Measurements from ENCODE around the gene ZBTB4. TPM values are rescaled to one million over a fixed set of nuclear protein-coding genes. Genes with fewer than 3 reads are reported as not detected.

ZBTB4 gene
- total and polyA plus RNA-seq, 9 of the 15 experiments (the other 6 are each of a cell fraction or from before 2014, with no cell fraction given) = 0.92 to 6.9 (median 3.3) TPM

DNA sequence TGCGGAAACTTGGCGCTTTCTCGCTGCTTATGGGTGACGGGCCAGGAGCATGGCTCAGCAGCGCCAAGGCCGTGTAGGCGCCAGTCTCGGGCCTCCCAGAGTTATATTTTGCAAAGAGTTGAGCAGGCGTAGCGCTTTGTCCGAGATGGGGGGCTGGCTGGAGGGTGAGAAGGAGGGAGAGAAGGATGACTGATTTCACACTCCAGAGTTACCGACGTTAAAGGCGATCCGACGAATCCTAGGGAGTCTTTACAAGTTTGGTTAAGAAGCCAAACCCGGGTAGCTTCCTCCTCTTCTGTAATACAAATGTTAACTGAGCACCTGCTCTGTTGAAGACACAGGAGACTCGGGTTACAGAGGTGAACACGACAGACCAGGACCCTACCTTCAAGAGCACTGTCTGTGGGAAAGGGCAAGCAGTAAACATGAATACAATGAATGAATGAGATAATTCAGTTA is 5.5 kb upstream of the ZBTB4 start (continued):
- TF ChIP-seq CBX8 (IDR thresholded peaks at IDR 0.05; ENCODE audit: borderline replicate concordance, extremely low read depth, low read depth, low read length, poor library complexity, severe bottlenecking) (no peak), KLF16 (IDR thresholded peaks at IDR 0.05) (no peak), ZNF785 (CRISPR knock-in tag; IDR thresholded peaks at IDR 0.05) (no peak), CBFA2T3 (IDR thresholded peaks at IDR 0.05) (no peak), ZNF347 (CRISPR knock-in tag; IDR thresholded peaks at IDR 0.05; ENCODE audit: low read depth) (no peak), HNRNPK (IDR thresholded peaks at IDR 0.05; ENCODE audit: low read depth, low read length, poor library complexity, severe bottlenecking) (no peak), ZNF507 (tag; conservative IDR thresholded peaks at IDR 0.05) (no peak), ZNF79 (CRISPR knock-in tag; IDR thresholded peaks at IDR 0.05; ENCODE audit: low read depth) (no peak), RBBP5 (IDR thresholded peaks at IDR 0.05; ENCODE audit: borderline replicate concordance, insufficient read depth, low read length, poor library complexity, severe bottlenecking) (no peak), HMG20A (CRISPR knock-in tag; conservative IDR thresholded peaks at IDR 0.05) (no peak), SMARCB1 (IDR thresholded peaks at IDR 0.05; ENCODE audit: insufficient read length, low read depth) (no peak), ZBTB17 (CRISPR knock-in tag; IDR thresholded peaks at IDR 0.05) (no peak), FUS (optimal IDR thresholded peaks at IDR 0.05; ENCODE audit: low read depth, low read length) (no peak), TAF1 (IDR thresholded peaks at IDR 0.05; ENCODE audit: control insufficient read depth, extremely low read depth, insufficient read depth, low read length, severe bottlenecking) (no peak), ZNF696 (CRISPR knock-in tag; conservative IDR thresholded peaks at IDR 0.05) (no peak), SP1 (CRISPR knock-in tag; IDR thresholded peaks at IDR 0.05) (no peak; the same call in 1 of the 2 replicates), JUNB (CRISPR knock-in tag; conservative IDR thresholded peaks at IDR 0.05) (no peak)
- TF ChIP-seq, protein P1, sequence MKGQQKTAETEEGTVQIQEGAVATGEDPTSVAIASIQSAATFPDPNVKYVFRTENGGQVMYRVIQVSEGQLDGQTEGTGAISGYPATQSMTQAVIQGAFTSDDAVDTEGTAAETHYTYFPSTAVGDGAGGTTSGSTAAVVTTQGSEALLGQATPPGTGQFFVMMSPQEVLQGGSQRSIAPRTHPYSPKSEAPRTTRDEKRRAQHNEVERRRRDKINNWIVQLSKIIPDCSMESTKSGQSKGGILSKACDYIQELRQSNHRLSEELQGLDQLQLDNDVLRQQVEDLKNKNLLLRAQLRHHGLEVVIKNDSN (CRISPR knock-in tag; IDR thresholded peaks at IDR 0.05) = no peak
- TF ChIP-seq, protein P2, sequence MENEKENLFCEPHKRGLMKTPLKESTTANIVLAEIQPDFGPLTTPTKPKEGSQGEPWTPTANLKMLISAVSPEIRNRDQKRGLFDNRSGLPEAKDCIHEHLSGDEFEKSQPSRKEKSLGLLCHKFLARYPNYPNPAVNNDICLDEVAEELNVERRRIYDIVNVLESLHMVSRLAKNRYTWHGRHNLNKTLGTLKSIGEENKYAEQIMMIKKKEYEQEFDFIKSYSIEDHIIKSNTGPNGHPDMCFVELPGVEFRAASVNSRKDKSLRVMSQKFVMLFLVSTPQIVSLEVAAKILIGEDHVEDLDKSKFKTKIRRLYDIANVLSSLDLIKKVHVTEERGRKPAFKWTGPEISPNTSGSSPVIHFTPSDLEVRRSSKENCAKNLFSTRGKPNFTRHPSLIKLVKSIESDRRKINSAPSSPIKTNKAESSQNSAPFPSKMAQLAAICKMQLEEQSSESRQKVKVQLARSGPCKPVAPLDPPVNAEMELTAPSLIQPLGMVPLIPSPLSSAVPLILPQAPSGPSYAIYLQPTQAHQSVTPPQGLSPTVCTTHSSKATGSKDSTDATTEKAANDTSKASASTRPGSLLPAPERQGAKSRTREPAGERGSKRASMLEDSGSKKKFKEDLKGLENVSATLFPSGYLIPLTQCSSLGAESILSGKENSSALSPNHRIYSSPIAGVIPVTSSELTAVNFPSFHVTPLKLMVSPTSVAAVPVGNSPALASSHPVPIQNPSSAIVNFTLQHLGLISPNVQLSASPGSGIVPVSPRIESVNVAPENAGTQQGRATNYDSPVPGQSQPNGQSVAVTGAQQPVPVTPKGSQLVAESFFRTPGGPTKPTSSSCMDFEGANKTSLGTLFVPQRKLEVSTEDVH (IDR thresholded peaks at IDR 0.05; ENCODE audit: low read depth, partially characterized antibody) = no peak
- TF ChIP-seq, protein P3, sequence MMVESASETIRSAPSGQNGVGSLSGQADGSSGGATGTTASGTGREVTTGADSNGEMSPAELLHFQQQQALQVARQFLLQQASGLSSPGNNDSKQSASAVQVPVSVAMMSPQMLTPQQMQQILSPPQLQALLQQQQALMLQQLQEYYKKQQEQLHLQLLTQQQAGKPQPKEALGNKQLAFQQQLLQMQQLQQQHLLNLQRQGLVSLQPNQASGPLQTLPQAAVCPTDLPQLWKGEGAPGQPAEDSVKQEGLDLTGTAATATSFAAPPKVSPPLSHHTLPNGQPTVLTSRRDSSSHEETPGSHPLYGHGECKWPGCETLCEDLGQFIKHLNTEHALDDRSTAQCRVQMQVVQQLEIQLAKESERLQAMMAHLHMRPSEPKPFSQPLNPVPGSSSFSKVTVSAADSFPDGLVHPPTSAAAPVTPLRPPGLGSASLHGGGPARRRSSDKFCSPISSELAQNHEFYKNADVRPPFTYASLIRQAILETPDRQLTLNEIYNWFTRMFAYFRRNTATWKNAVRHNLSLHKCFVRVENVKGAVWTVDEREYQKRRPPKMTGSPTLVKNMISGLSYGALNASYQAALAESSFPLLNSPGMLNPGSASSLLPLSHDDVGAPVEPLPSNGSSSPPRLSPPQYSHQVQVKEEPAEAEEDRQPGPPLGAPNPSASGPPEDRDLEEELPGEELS (CRISPR knock-in tag; IDR thresholded peaks at IDR 0.05; ENCODE audit: borderline replicate concordance) = no peak
